H1 (cell line): Measurements from ENCODE around the gene G2E3. TPM values are rescaled to one million over a fixed set of nuclear protein-coding genes. Genes with fewer than 3 reads are reported as not detected.
"Not testable (repeated sequence)": the region's sequence is repeated elsewhere in the genome, so short reads cannot be mapped to it uniquely, and the experiment has no call there.

Experiments
- CTCF ChIA-PET: fragments of 300-600 bp; sonication (Branson Sonifier 250); formaldehyde crosslinking; loops from one replicate; lab custom pipeline; 2021; ENCODE audit not compliant: partially characterized antibody; lab: Charles Lee
- POLR2A ChIA-PET: fragments of 300-600 bp; sonication (Branson Sonifier 250); formaldehyde crosslinking; loops from one replicate; lab custom pipeline; 2021; ENCODE audit warnings: inconsistent platforms; ENCODE audit not compliant: partially characterized antibody; lab: Charles Lee
- DNase-seq, 2 experiments: peaks; one replicate each; pipeline versions ENCODE4 v3.0.0 to v3.0.0-alpha.2; 2010 to 2022; ENCODE audit warnings: low spot score in 2 of 2, low read depth in 1 of 2, mixed read lengths in 1 of 2
- FAIRE-seq: peaks from 2 replicates; lab custom pipeline; 2011; peaks lifted over from hg19 to GRCh38; lab: Jason Lieb, UNC
- H2AFZ ChIP-seq: 2 replicates; pipeline ENCODE4 v1.8.1; 2012; ENCODE audit warnings: low read length, inconsistent platforms
- H2AK5ac ChIP-seq: 2 replicates; pipeline ENCODE4 v1.6.1; 2013; ENCODE audit warnings: low read depth, low read length
- H2BK120ac ChIP-seq: replicated peaks from 2 replicates; pipeline ENCODE3; 2013; ENCODE audit warnings: low read depth, low read length, inconsistent platforms
- H2BK12ac ChIP-seq: 2 replicates; pipeline ENCODE4 v1.6.1; 2013; ENCODE audit warnings: low read depth, low read length
- H2BK15ac ChIP-seq: 2 replicates; pipeline ENCODE4 v1.6.1; 2013; ENCODE audit warnings: low read length
- H2BK20ac ChIP-seq: 2 replicates; pipeline ENCODE4 v1.6.1; 2013; ENCODE audit warnings: low read length
- H2BK5ac ChIP-seq: 2 replicates; pipeline ENCODE4 v1.6.1; 2013; ENCODE audit warnings: low read depth, low read length
- H3K14ac ChIP-seq: 2 replicates; pipeline ENCODE4 v1.6.1; 2013; ENCODE audit warnings: inconsistent platforms; ENCODE audit not compliant: insufficient read length
- H3K18ac ChIP-seq: 2 replicates; pipeline ENCODE4 v1.6.1; 2013; ENCODE audit warnings: low read length; ENCODE audit errors: extremely low read depth
- H3K23ac ChIP-seq: 2 replicates; pipeline ENCODE4 v1.6.1; 2013; ENCODE audit warnings: inconsistent platforms; ENCODE audit not compliant: insufficient read length
- H3K23me2 ChIP-seq: 2 replicates; pipeline ENCODE4 v1.6.1; 2013; ENCODE audit warnings: low read depth, low read length
- H3K27ac ChIP-seq: 2 replicates; pipeline ENCODE4 v1.6.1; 2011; ENCODE audit warnings: low read depth, low read length, inconsistent platforms
- H3K27me3 ChIP-seq, 4 experiments: replicated peaks in 1 of 4; 1 replicate in 1 of 4; 2 replicates in 3 of 4; pipeline versions ENCODE4 v1.6.1 to v1.8.1; 2011 to 2013; ENCODE audit warnings: low read length in 3 of 4, mild to moderate bottlenecking in 3 of 4, inconsistent platforms in 2 of 4, mixed read lengths in 2 of 4, moderate library complexity in 1 of 4; ENCODE audit not compliant: control insufficient read depth in 3 of 4, insufficient read depth in 3 of 4; ENCODE audit errors: extremely low read depth in 1 of 4
- H3K36me3 ChIP-seq, 4 experiments: 2 replicates each; pipeline versions ENCODE4 v1.6.1 to v1.8.1; 2011 to 2013; ENCODE audit warnings: mild to moderate bottlenecking in 4 of 4, low read length in 3 of 4, moderate library complexity in 2 of 4, control low read depth in 1 of 4, inconsistent platforms in 1 of 4; ENCODE audit not compliant: insufficient read depth in 4 of 4, control insufficient read depth in 2 of 4
- H3K4ac ChIP-seq: replicated peaks from 2 replicates; pipeline ENCODE3; 2013; ENCODE audit warnings: low read length, low read depth, mixed read lengths, inconsistent platforms; ENCODE audit not compliant: insufficient read length
- H3K4me1 ChIP-seq, 4 experiments: replicated peaks in 1 of 4; 1 replicate in 1 of 4; 2 replicates in 3 of 4; pipeline versions ENCODE4 v1.6.1 to v1.8.1; 2011 to 2013; ENCODE audit warnings: low read length in 3 of 4, inconsistent platforms in 2 of 4, mixed read lengths in 1 of 4; ENCODE audit not compliant: insufficient read depth in 4 of 4, control insufficient read depth in 3 of 4
- H3K4me2 ChIP-seq, 2 experiments: 2 replicates each; pipeline versions ENCODE4 v1.6.1 to v1.8.1; 2011 to 2013; ENCODE audit warnings: low read depth in 2 of 2, low read length in 2 of 2, control low read depth in 1 of 2, inconsistent platforms in 1 of 2, mild to moderate bottlenecking in 1 of 2; ENCODE audit not compliant: insufficient read depth in 1 of 2
- H3K4me3 ChIP-seq, 4 experiments: fragments of 200-600, 300-600 bp in 1 of 4; sonication (generic), shearing (Covaris generic), sonication (Bioruptor Twin) in 1 of 4; 2 replicates each; pipeline versions ENCODE4 v1.5.1 to v1.8.1; 2011 to 2016; ENCODE audit warnings: low read length in 4 of 4, low read depth in 3 of 4, control low read depth in 2 of 4, inconsistent platforms in 2 of 4, mild to moderate bottlenecking in 2 of 4, mixed read lengths in 1 of 4, moderate library complexity in 1 of 4; ENCODE audit not compliant: insufficient read depth in 2 of 4; ENCODE audit errors: extremely low read depth in 1 of 4
- H3K56ac ChIP-seq: replicated peaks from 2 replicates; pipeline ENCODE3; 2013; ENCODE audit warnings: low read depth, mild to moderate bottlenecking, mixed read lengths, low read length, inconsistent platforms; ENCODE audit not compliant: insufficient read length
- H3K79me1 ChIP-seq: 2 replicates; pipeline ENCODE4 v1.6.1; 2013; ENCODE audit warnings: low read depth, low read length, control low read depth
- H3K79me2 ChIP-seq, 2 experiments: 2 replicates each; pipeline versions ENCODE4 v1.6.1 to v1.8.1; 2012 to 2013; ENCODE audit warnings: low read length in 2 of 2, mild to moderate bottlenecking in 2 of 2, inconsistent platforms in 1 of 2; ENCODE audit not compliant: insufficient read depth in 2 of 2, control insufficient read depth in 1 of 2
- H3K9ac ChIP-seq, 4 experiments: replicated peaks in 1 of 4; 1 replicate in 1 of 4; 2 replicates in 3 of 4; pipeline versions ENCODE4 v1.6.1 to v1.8.1; 2011 to 2013; ENCODE audit warnings: low read depth in 3 of 4, low read length in 3 of 4, control low read depth in 2 of 4, mild to moderate bottlenecking in 2 of 4, moderate library complexity in 2 of 4, inconsistent platforms in 1 of 4; ENCODE audit errors: extremely low read depth in 1 of 4
- H3K9me3 ChIP-seq, 2 experiments: 2 replicates each; pipeline versions ENCODE4 v1.6.1 to v1.8.1; 2012 to 2013; ENCODE audit warnings: mild to moderate bottlenecking in 2 of 2, moderate library complexity in 2 of 2, control low read depth in 1 of 2, inconsistent platforms in 1 of 2, low read depth in 1 of 2, low read length in 1 of 2, mixed read lengths in 1 of 2; ENCODE audit not compliant: insufficient read depth in 2 of 2
- H4K20me1 ChIP-seq, 2 experiments: replicated peaks in 1 of 2; 2 replicates each; pipeline versions ENCODE3 to v1.8.1; 2011 to 2013; ENCODE audit warnings: inconsistent platforms in 2 of 2, low read length in 2 of 2, mild to moderate bottlenecking in 1 of 2; ENCODE audit not compliant: insufficient read depth in 2 of 2, control insufficient read depth in 1 of 2
- H4K5ac ChIP-seq: 2 replicates; pipeline ENCODE4 v1.6.1; 2013; ENCODE audit warnings: low read length, low read depth, mixed read lengths, inconsistent platforms; ENCODE audit not compliant: insufficient read length
- H4K8ac ChIP-seq: 2 replicates; pipeline ENCODE4 v1.8.0; 2013; ENCODE audit warnings: mild to moderate bottlenecking, moderate library complexity, low read length, inconsistent platforms; ENCODE audit not compliant: insufficient read depth; ENCODE audit errors: extremely low read depth
- H4K91ac ChIP-seq: replicated peaks from 2 replicates; pipeline ENCODE3; 2013; ENCODE audit warnings: low read length, mixed read lengths, inconsistent platforms; ENCODE audit not compliant: insufficient read length
- CEBPB ChIP-seq: IDR thresholded peaks from 2 replicates; pipeline ENCODE4 v1.6.1; 2012; ENCODE audit warnings: low read depth, low read length
- JUND ChIP-seq: IDR thresholded peaks from 2 replicates; pipeline ENCODE4 v1.6.1; 2011; ENCODE audit warnings: mild to moderate bottlenecking, improper control_type of control experiment, low read length
- WGBS, 2 experiments: shearing (Covaris generic) in 1 of 2; methylation state at CpG; one replicate each; pipeline versions ENCODE4 v1.1.6 to v1.1.7; 2013 to 2015; ENCODE audit warnings: low lambda C conversion rate in 2 of 2, mixed read lengths in 2 of 2, inconsistent platforms in 1 of 2, low coverage in 1 of 2, missing lambda C conversion rate in 1 of 2; ENCODE audit not compliant: insufficient replicate concordance in 2 of 2, insufficient coverage in 1 of 2, insufficient read length in 1 of 2; ENCODE audit errors: extremely low coverage in 1 of 2, missing lambda C conversion rate in 1 of 2; 5-methylcytosine and 5-hydroxymethylcytosine counted together
- polyA plus RNA-seq, 7 experiments: library from polyadenylated mRNA; depleted of rRNA in 3 of 7; stranded (reverse) in 5 of 7; unstranded in 2 of 7; fragments of >200 nt in 5 of 7; fragments of 200-250 nt in 2 of 7; gene quantifications; 1 replicate in 5 of 7; 2 replicates in 1 of 7; 4 replicates in 1 of 7; pipeline versions ENCODE4 v1.2.1 to v1.2.3, GENCODE V29; 2011 to 2013; ENCODE audit warnings: missing spikeins in 2 of 7, mixed read lengths in 2 of 7
- total RNA-seq: library from RNA; stranded (reverse); fragmentation: NEBNext Ultra II Directional; extraction: Animal tissue kit (Norgen Biotek cat#: 25700); gene quantifications from 2 replicates; pipeline ENCODE4 v1.2.1, GENCODE V29; 2021

G2E3 gene
- total and polyA plus RNA-seq, 2 of the 8 experiments (the other 6 are each of a cell fraction or from before 2014, with no cell fraction given) = 9.2 to 72.0 TPM

GRCh38 chr14:30629432-30629831, 70.5 kb downstream of the G2E3 start:
- WGBS, 2 experiments = 92% methylated on average over 8 of the region's 8 CpGs; no CpG with 5 or more reads in 1 of the 2 experiments
- H3K56ac ChIP-seq, H2BK120ac ChIP-seq, H2BK12ac ChIP-seq, H3K23ac ChIP-seq, H3K4ac ChIP-seq, H3K4me3 ChIP-seq, H3K9me3 ChIP-seq, H3K27me3 ChIP-seq, H3K9ac ChIP-seq, DNase-seq, H2AFZ ChIP-seq, H4K20me1 ChIP-seq, H3K23me2 ChIP-seq, H3K4me2 ChIP-seq, H3K14ac ChIP-seq, H2AK5ac ChIP-seq, H3K18ac ChIP-seq, H3K4me1 ChIP-seq, H4K5ac ChIP-seq, H4K8ac ChIP-seq, CTCF ChIA-PET, FAIRE-seq, H3K79me1 ChIP-seq, H4K91ac ChIP-seq, H2BK20ac ChIP-seq, H2BK5ac ChIP-seq, H3K27ac ChIP-seq, H2BK15ac ChIP-seq: not testable (repeated sequence)
- 0 out of 2 replicates have a peak, but pooled peaks have one; percentile 25 for TF ChIP-seq JUND
- peak; percentile 69; the same call in 1 of the 2 replicates for TF ChIP-seq CEBPB
- peaks cover 3 to 63% of the 10 kb centered on the region in 2 experiments for H3K79me2 ChIP-seq
- POLR2A ChIA-PET = interaction anchor here (2.3 kb wide), 1 partner anchor 8 kb away, joined by 8 read pairs; the partner anchor contains the start of gene SCFD1
- peaks cover 0 to 26% (median 4%) of the 10 kb centered on the region in 4 experiments; a peak in 4 of 8 replicates for H3K36me3 ChIP-seq
